Thyroid gland (tissue), 4 donors: ENCODE results near the gene KCP. TPM values are rescaled to one million over a fixed set of nuclear protein-coding genes. Genes with fewer than 3 reads are reported as not detected.
"Not testable (repeated sequence)": the region's sequence is repeated elsewhere in the genome, so short reads cannot be mapped to it uniquely, and the experiment has no call there.

Source experiments
- DNase-seq, 2 donors: peaks; one replicate each; pipeline ENCODE4 v3.0.0-alpha.2; 2019
- H3K27ac ChIP-seq, 3 donors: fragments of 200-600 bp; sonication (generic); 1 replicate in 2 of 3; 2 replicates in 1 of 3; pipeline ENCODE4 v1.5.1; 2016 to 2019; ENCODE audit warnings: mild to moderate bottlenecking in 1 of 3, moderate library complexity in 1 of 3
- H3K27me3 ChIP-seq: fragments of 200-600 bp; sonication (generic); one replicate; pipeline ENCODE4 v1.5.1; 2019
- H3K36me3 ChIP-seq, 2 donors: fragments of 200-600 bp; sonication (generic); one replicate each; pipeline ENCODE4 v1.5.1; 2016 to 2019
- H3K4me1 ChIP-seq, 2 donors: fragments of 200-600 bp; sonication (generic); one replicate each; pipeline ENCODE4 v1.5.1; 2017 to 2019
- H3K4me3 ChIP-seq, 3 donors: fragments of 200-600 bp; sonication (generic); replicated peaks in 1 of 3; 1 replicate in 2 of 3; 2 replicates in 1 of 3; pipeline ENCODE4 v1.5.1; 2016; ENCODE audit warnings: mild to moderate bottlenecking in 1 of 3
- H3K9me3 ChIP-seq: fragments of 200-600 bp; sonication (generic); one replicate; pipeline ENCODE4 v1.5.1; 2017
- POLR2A ChIP-seq, 2 donors: fragments of 450-650 bp; IDR thresholded peaks; one replicate each; pipeline ENCODE4 v1.6.1; 2017; ENCODE audit warnings: antibody characterized with exemption in 2 of 2, mild to moderate bottlenecking in 2 of 2, moderate library complexity in 1 of 2
- WGBS, 2 donors: methylation state at CpG; one replicate each; pipeline ENCODE4 v1.1.5; 2017; 5-methylcytosine and 5-hydroxymethylcytosine counted together
- intact Hi-C: fragments of 100-400 bp; cut with DNase I; formaldehyde crosslinking; loops from one replicate; pipeline ENCODE4 v1.15.1; 2023
- total RNA-seq, 4 donors: library from RNA; depleted of rRNA; stranded (reverse); fragments of >200 nt; gene quantifications; one replicate each; pipeline ENCODE4 v1.2.3, GENCODE V29; 2016
- TF ChIP-seq, protein P1 (sequence below), 6 experiments: fragments of 200-600 bp in 3 of 6; fragments of 450-650 bp in 3 of 6; sonication (generic) in 3 of 6; IDR thresholded peaks; one replicate each; pipeline ENCODE4 v1.5.1; 2016 to 2019; ENCODE audit warnings: antibody characterized with exemption in 6 of 6, mild to moderate bottlenecking in 2 of 6, inconsistent platforms in 1 of 6, moderate library complexity in 1 of 6

KCP gene
- total RNA-seq, 4 donors from 2014 or later, result 0.27 to 0.93 (median 0.61) TPM

GRCh38 chr7:128915841-128916642 is 5.5 kb upstream of the KCP start:
- 48 to 69% methylated on average over 10 to 17 of the region's 69 CpGs for WGBS, 2 donors
- intact Hi-C loops, result no loop called here
- H3K4me1 ChIP-seq, result peaks cover 6 to 13% of the 10 kb centered on the region in 2 donors
- no peaks in the 10 kb centered on the region for H3K9me3 ChIP-seq
- H3K27me3 ChIP-seq, result peaks cover 11% of the 10 kb centered on the region
- H3K27ac ChIP-seq, result no peak overlapping the region
- no peak for TF ChIP-seq POLR2A (IDR thresholded peaks at IDR 0.05)
- TF ChIP-seq, protein P1, sequence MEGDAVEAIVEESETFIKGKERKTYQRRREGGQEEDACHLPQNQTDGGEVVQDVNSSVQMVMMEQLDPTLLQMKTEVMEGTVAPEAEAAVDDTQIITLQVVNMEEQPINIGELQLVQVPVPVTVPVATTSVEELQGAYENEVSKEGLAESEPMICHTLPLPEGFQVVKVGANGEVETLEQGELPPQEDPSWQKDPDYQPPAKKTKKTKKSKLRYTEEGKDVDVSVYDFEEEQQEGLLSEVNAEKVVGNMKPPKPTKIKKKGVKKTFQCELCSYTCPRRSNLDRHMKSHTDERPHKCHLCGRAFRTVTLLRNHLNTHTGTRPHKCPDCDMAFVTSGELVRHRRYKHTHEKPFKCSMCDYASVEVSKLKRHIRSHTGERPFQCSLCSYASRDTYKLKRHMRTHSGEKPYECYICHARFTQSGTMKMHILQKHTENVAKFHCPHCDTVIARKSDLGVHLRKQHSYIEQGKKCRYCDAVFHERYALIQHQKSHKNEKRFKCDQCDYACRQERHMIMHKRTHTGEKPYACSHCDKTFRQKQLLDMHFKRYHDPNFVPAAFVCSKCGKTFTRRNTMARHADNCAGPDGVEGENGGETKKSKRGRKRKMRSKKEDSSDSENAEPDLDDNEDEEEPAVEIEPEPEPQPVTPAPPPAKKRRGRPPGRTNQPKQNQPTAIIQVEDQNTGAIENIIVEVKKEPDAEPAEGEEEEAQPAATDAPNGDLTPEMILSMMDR (IDR thresholded peaks at IDR 0.05), result no peak
- H3K4me3 ChIP-seq, result no peak overlapping the region
- no peaks in the 10 kb centered on the region for H3K36me3 ChIP-seq
- no peak for DNase-seq

DNA sequence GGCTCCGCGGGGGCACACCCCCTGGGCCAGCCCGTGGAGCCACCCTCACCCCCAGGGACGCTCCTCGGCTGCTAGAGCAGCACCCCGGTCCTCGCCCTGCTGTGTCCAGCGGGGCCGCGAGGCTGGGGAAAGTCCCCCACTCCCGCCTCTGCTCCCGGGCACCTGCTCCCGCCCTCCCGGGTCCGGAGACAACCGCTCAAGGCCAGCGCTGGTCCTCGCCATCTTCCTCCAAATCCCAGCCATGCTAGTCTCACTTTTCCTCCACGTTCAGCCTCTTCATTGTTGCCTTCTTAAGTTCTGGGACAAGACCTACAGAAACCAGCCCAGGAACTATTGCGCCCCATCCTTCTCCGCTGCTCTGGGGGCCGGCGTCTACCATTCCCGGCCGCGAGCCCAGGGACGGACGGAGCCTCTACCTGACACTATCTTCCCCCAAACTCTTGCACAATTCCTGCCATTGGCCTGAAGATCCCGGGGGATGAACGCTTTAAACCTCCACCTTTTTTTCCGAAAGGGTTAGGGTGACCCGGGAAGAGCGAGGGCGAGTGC is 4.8 kb upstream of the KCP start:
- Histone ChIP-seq H3K4me1 (peaks cover 6 to 18% of the 10 kb centered on the region in 2 donors), H3K36me3 (no peaks in the 10 kb centered on the region), H3K9me3 (no peaks in the 10 kb centered on the region), H3K4me3 (no peak overlapping the region), H3K27ac (no peak overlapping the region), H3K27me3 (peaks cover 12% of the 10 kb centered on the region)
- WGBS, 2 donors, result 3 to 15% methylated on average over 22 to 27 of the region's 34 CpGs
- DNase-seq, result no peak
- intact Hi-C loops, result no loop called here
- TF ChIP-seq, protein P1 (IDR thresholded peaks at IDR 0.05), result no peak
- TF ChIP-seq POLR2A (IDR thresholded peaks at IDR 0.05), result no peak

- peaks cover 19% of the 10 kb centered on the region for H3K27me3 ChIP-seq
- DNase-seq, result no peak
- WGBS, 2 donors, result 57 to 70% methylated on average over 11 of the region's 11 CpGs
- H3K27ac ChIP-seq, result no peak overlapping the region
- no peaks in the 10 kb centered on the region for H3K36me3 ChIP-seq
- intact Hi-C loops, result no loop called here
- peaks cover 10 to 25% of the 10 kb centered on the region in 2 donors for H3K4me1 ChIP-seq
- no peaks in the 10 kb centered on the region for H3K9me3 ChIP-seq
- TF ChIP-seq, protein P1 (IDR thresholded peaks at IDR 0.05), result no peak
- no peak for TF ChIP-seq POLR2A (IDR thresholded peaks at IDR 0.05)
- H3K4me3 ChIP-seq, result no peak overlapping the region
Observed at GRCh38 chr7:128914566-128915151, 4.2 kb upstream of the KCP start.

- Histone ChIP-seq H3K27ac (no peak overlapping the region), H3K4me3 (no peak overlapping the region), H3K4me1 (peaks cover 11 to 26% of the 10 kb centered on the region in 2 donors), H3K27me3 (peaks cover 19% of the 10 kb centered on the region), H3K36me3 (no peaks in the 10 kb centered on the region), H3K9me3 (no peaks in the 10 kb centered on the region)
- WGBS, 2 donors, result 94% methylated on average over 4 of the region's 10 CpGs
- TF ChIP-seq, protein P1 (IDR thresholded peaks at IDR 0.05), result no peak
- no peak for TF ChIP-seq POLR2A (IDR thresholded peaks at IDR 0.05)
- no peak for DNase-seq
- intact Hi-C loops, result no loop called here
Observed at GRCh38 chr7:128913870-128914565, 3.5 kb upstream of the KCP start.

GRCh38 chr7:128912709-128913495 is 2.4 kb upstream of the KCP start:
- peaks cover 19% of the 10 kb centered on the region for H3K27me3 ChIP-seq
- intact Hi-C loops, result not testable (repeated sequence)

More at GRCh38 chr7:128912709-128913495, 2.4 kb upstream of the KCP start:
- peaks cover 11 to 26% of the 10 kb centered on the region in 2 donors for H3K4me1 ChIP-seq
- WGBS, 2 donors, result 88% methylated on average over 5 of the region's 20 CpGs
- H3K9me3 ChIP-seq, H3K36me3 ChIP-seq, H3K4me3 ChIP-seq, H3K27ac ChIP-seq, DNase-seq: not testable (repeated sequence)
